HG03280 (cell line): Measurements from ENCODE around the gene RAB11B.
A peak's percentile ranks its signal among the peaks of the same experiment; 100 is the strongest.
"Not testable (repeated sequence)": the region's sequence is repeated elsewhere in the genome, so short reads cannot be mapped to it uniquely, and the experiment has no call there.

Experiments used
- ATAC-seq: cut with Tn5 transposase; IDR thresholded peaks from one replicate; pipeline ENCODE4 v1.9.1; 2021; ENCODE audit warnings: mild to moderate bottlenecking, moderate library complexity; ENCODE audit not compliant: unreplicated experiment

The RAB11B gene

GRCh38 chr19:8425331-8425730, 35.2 kb downstream of the RAB11B start:
- not testable (repeated sequence) for ATAC-seq

DNA sequence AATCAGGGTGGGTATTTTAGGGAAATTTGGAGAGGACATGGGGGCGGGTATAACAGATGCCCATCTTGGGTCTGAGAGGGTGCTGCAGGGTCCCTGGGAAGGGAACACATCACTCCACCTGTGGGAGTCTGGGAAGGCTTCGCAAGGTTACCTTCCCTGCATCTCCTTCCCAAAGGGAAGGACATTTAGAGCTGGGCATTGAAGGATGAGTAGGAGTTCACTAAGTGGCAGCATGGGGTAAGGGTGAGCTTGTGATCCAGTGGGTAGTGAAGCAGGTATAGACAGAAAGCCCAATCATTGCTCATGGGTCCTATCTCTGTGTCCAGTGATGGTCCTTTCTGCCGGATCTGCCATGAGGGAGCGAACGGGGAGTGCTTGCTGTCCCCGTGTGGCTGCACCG, 36.1 kb downstream of the RAB11B start:
- ATAC-seq, result no peak

DNA sequence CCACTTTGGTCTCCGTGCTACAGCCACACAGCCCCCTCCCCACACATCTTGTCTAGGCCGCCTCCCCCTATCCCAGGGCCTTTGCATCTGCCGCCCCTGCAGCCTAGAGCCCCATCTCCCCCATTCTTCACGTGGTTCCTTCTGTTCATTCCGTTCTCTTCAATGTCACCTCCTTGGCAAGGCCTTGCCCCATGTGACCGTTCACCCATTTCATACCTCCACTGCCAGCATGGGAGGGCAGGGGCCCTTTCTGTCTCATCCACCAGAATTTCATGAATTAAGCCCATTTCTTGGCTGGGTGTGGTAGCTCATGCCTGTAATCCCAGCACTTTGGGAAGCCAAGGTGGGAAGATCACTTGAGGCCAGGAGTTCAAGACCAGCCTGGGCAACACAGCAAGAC, 38.9 kb downstream of the RAB11B start:
- ATAC-seq, result no peak

GRCh38 chr19:8429826-8430225, 39.7 kb downstream of the RAB11B start:
- no peak for ATAC-seq

- no peak for ATAC-seq
These were observed 40.5 kb downstream of the RAB11B start for GRCh38 chr19:8430650-8431049.

DNA sequence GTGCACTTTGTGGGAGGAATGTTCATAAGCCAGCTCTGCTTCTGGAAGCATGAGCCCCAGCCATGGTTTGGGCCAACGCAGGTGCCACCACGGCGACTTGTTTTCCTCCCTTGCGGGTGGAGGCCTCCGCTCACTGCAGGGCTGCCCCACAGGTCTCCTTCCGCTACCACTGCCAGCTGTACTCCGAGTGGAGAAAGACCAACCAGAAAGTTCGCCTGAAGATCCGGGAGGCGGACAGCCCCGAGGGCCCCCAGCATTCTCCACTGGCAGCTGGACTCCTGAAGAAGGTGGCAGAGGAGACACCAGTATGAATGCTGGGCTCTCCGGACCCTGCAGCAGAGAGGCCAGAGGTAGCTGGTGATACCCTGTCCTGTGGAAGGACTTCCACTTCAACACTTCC, 48.1 kb downstream of the RAB11B start:
- ATAC-seq, result no peak

- ATAC-seq, result no peak
These were observed 51.8 kb downstream of the RAB11B start for GRCh38 chr19:8441725-8442544.

- ATAC-seq, result not testable (repeated sequence)
These were observed 54.0 kb downstream of the RAB11B start for GRCh38 chr19:8444140-8444676.

DNA sequence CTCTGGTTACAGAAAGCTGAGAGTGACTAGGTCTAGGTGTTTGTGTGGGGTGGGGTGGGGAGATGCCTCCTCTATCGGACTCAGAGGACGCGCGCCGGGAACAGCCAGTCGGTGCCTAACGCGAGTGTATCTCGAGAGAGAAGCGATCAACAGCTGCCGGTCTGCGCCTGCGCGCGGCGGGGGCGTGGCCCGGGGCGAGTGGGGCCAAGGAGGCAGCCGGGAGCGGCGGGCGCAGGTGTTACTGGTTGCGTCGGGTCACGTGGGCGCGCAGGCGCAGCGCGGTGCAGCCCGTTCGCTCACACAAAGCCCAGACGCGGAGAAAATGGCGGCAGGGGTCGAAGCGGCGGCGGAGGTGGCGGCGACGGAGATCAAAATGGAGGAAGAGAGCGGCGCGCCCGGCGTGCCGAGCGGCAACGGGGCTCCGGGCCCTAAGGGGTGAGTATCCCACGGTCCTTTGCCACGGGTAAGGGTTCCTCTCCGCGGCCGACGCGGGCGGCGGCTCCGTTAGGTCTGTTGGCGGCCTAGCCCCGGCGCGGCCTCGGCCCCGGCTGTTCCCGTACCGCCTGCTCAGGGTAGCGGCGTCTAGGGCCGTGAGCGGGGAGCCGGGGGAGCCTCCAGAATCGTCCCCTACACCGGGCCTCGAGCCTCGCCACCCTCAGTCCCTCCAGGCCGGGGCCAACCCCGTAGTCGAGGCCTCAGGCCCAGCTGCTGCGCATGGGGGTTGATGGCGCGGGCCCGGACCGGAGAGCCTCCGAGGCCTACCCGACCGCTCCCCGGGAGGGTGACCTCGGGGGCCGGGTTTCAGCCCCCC, 54.7 kb downstream of the RAB11B start, which contains the start of gene HNRNPM:
HNRNPM (plus strand) TSS at position 299 of the 811 bp plus-strand sequence; CDS start at position 323, 24 bp downstream.
- peak; percentile 91 for ATAC-seq

DNA sequence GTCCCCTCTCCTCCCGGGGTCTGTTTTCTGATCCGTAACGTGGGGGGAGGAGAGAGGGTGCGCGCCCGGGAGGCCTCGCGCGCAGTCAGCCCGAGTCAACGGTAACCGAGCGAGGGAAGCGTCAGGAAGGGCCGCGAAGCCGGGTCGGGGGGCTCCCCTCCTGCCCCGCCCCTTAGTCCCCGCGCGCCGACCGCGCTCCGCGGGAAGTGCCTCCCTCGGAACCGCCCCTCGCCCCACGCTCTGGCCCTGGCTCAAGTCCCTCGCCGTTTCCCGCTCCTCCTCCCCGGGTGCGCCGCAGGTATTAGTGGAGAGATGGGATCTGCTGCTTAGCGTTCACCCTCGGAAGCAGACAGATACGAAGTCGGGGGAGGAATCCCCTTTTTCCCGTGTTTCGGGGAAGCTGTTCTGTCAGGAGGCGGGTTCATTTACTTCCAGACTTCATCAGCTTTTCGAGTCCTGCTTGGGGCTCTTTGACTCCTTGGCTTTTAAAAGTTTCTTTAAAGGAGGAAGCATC, 55.4 kb downstream of the RAB11B start:
- peak; percentile 29 for ATAC-seq

DNA sequence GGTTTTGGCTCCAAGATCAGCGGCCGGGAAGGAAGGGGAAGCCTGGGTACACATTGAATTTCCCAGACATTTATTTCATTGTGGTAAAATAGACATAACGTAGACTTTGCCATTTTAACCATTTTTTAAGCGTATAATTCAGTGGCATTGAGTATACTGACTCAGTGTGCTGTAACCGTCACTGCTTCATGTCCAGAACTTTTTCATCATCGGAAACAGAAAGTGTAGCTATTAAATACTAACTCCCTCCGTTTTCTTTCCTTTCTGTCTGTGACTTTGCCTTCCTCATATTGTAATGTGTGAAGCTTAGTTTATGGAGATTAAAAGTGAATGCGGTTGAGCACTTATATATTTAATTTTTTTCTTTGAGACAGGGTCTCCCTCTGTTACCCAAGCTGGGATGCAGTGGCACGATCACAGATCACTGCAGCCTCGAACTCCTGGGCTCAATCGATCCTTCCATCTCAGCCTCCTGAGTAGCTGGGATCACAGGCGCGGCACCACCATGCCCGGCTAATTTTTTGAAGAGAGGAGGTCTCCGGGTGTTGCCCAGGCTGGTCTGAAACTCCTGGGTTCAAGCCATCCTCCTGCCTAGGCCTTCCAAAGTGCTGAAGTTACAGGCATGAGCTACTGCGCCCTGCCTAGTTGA, 56.0 kb downstream of the RAB11B start:
- ATAC-seq, result no peak

GRCh38 chr19:8449830-8450229, 59.7 kb downstream of the RAB11B start:
- no peak for ATAC-seq

GRCh38 chr19:8451377-8451776, 61.2 kb downstream of the RAB11B start:
- no peak for ATAC-seq

- ATAC-seq, result no peak
These were observed 61.7 kb downstream of the RAB11B start for GRCh38 chr19:8451885-8452284.

GRCh38 chr19:8452446-8453123, 62.4 kb downstream of the RAB11B start:
- no peak for ATAC-seq

GRCh38 chr19:8453616-8454015, 63.5 kb downstream of the RAB11B start:
- no peak for ATAC-seq
